DLD1 (cell line): ENCODE data around the gene FBXL16.
"Not testable (repeated sequence)": the region's sequence is repeated elsewhere in the genome, so short reads cannot be mapped to it uniquely, and the experiment has no call there.

Source experiments
- in situ Hi-C: cut with HindIII; loops from 2 replicates; pipeline ENCODE4 v1.10.0; 2017; ENCODE audit warnings: low sequenced_read_pairs

The FBXL16 gene

GRCh38 chr16:692356-693108, 13.1 kb downstream of the FBXL16 start:
- in situ Hi-C loops: no loop called here

- in situ Hi-C loops: not testable (repeated sequence)
These were observed 14.4 kb downstream of the FBXL16 start for GRCh38 chr16:691242-691641.

DNA sequence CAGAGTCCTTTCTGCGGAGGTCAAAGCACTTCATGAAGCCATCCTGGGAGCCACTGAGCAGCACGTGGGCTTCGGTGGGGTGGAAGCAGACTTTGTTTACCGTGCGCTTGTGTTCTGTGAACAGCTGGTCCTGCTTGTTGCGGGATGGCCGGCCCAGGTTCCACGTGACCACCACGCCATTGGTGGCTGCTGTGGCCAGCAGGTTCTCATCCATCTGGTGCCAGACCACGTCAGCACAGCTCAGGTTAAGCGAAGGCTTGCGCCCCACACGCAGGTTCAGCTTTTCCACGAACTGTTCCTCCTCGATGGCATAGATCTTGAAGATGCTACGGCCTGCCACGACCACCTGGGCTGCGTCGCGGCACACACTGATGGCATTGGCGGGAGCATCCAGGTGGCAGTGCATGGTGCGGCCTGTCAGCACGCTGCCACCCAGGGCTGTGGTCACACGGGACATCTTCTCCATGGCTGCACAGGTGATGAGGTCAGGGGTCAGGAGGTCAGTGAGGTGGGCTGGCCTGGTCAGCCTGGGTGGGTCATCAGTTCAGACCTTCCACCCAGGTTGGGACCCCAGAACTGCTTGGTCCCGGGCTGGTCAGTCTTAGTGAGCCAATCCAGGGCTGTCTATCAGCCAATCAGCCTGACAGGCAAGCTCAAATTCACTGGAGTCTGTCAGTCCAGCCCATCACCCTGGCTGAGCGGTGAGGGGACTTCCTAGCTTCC, 16.3 kb downstream of the FBXL16 start:
- in situ Hi-C loops: no loop called here

DNA sequence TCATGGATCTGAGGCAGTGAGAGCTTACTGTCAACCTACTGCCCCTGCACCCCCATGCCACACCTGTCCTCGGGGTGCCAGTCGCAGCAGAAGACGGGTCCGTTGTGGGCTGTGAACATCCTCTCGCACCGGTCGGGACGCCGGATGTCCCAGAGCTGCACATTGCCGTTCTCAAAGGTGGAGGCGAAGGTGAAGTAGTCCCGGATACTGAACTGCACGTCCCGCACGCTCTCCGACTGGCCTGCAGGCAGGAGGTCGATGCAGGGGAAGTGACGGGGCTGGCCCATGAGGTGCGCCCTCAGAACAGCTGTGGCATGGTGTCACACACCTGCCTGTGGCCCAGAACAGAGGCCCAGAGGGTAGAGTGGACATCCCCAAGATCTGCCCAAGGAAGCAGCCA, 18.1 kb downstream of the FBXL16 start:
- in situ Hi-C loops: no loop called here

DNA sequence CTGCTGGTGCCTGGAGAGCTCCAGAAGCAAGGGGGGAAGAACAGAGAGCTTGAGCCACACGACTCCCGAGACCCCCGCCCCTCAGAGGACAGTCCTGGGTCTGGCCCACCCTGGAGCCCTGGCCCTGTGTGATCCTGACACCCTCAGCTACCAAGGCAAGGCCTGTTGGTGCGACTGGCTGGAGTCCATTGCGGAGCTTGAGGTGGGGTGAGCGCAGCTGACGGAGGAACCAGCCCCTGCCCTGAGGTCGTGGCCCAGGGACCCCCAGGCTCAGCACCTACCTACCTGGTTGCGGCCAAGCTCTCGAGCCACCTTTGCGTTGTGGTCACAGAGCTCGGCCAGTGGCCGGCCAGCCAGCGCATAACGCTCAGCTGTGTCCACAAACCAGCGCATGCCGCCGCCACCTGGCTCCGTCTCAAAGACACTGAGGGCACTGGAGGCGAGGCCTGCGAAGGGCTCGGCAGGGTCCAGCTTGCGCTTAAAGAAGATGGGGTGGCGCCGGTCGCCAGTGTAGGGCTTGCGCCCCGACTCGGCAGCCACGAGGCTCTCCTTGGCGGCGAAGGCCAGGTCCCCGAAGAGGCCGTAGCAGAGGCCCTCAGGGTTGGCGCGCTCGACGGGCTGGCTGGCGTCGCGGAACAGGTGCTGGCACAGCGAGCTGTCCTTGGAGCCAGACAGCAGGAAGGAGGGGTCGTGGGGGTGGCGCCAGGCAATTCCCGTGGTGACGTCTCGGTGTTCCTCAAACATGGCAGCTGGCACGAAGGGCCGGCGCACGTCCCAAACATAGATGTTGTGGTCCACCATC, 18.9 kb downstream of the FBXL16 start:
- in situ Hi-C loops: no loop called here

GRCh38 chr16:685967-686366, 19.6 kb downstream of the FBXL16 start:
- in situ Hi-C loops: no loop called here

DNA sequence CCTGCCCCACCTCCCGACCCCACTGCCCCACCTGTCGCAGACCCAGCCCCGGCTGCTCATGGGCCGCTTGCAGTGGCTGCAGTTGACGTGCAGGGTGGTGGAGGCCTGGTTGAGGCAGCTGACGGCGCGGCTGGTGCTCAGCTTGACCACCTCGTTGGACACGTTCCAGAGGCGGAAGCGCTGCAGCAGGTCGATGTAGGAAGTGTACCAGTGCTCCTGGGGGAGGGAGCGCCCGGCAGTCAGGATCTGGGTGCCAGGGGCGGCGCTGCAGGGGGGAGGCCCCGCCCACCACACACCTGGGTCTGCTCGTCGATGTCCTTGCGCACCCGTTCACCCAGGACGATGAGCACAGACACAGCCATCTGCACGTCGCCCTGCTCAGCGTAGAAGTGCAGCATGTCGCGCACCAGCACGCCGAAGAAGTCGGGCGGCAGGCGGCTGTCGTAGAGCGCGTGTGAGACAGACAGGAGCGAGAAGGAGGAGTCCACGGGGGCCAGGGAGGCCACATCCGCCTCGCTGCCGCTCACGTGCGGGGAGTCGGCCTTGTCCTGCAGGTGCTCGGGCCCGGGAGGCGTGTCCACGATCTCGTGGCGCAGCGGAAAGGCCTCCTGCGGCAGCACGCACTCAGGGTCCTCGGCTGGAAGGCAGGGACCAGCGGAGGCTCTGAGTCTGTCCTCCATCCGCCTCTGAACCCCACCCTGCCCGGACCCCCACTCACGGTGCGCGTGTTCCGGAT, 20.5 kb downstream of the FBXL16 start:
- in situ Hi-C loops: no loop called here

GRCh38 chr16:684071-684794, 21.4 kb downstream of the FBXL16 start, which contains the start of gene JMJD8:
JMJD8 (minus strand) TSS chr16:684334; CDS start chr16:684319, 15 bp downstream.
- in situ Hi-C loops: no loop called here

GRCh38 chr16:683396-684070, 22.1 kb downstream of the FBXL16 start:
- in situ Hi-C loops: no loop called here

GRCh38 chr16:682493-683395, 22.9 kb downstream of the FBXL16 start:
- in situ Hi-C loops: no loop called here

GRCh38 chr16:681746-682427, 23.7 kb downstream of the FBXL16 start:
- in situ Hi-C loops: no loop called here

DNA sequence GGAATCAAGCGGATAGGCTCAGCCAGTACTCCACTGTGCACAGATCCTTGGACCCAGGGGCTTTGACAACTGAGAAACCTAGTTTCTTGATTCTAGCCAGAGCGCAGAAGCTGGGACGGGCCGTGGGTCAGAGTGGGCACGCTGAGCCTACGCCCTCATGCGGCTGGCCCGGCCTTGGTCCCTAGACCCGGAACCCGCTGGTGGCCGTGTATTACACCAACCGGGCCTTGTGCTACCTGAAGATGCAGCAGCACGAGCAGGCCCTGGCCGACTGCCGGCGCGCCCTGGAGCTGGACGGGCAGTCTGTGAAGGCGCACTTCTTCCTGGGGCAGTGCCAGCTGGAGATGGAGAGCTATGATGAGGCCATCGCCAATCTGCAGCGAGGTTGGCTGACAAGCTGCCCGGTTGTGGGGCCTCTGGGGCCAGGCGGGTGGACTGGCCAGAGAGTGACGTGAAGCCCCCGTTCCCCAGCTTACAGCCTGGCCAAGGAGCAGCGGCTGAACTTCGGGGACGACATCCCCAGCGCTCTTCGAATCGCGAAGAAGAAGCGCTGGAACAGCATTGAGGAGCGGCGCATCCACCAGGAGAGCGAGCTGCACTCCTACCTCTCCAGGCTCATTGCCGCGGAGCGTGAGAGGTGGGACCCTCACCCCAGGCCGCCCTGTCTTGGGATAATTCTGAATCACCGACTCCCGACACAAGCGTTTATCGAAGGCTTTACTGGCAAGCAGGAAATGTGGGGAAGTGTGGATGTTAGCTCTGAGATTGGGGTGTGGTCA, 24.4 kb downstream of the FBXL16 start:
- in situ Hi-C loops: no loop called here

GRCh38 chr16:680625-680945, 25.0 kb downstream of the FBXL16 start:
- in situ Hi-C loops: no loop called here

- in situ Hi-C loops: no loop called here
These were observed 25.6 kb downstream of the FBXL16 start, which contains the start of gene STUB1 for GRCh38 chr16:679814-680624. STUB1 (plus strand) TSS chr16:680410; CDS start chr16:680526, 116 bp downstream.

GRCh38 chr16:678858-679813, 26.5 kb downstream of the FBXL16 start:
- in situ Hi-C loops: no loop called here
